Kidney capillary endothelial cell (primary cell): Measurements from ENCODE around the gene C1S.
"Not testable (repeated sequence)": the region's sequence is repeated elsewhere in the genome, so short reads cannot be mapped to it uniquely, and the experiment has no call there.

Experiments used
- DNase-seq: peaks from one replicate; pipeline ENCODE4 v3.0.0-alpha.2; 2018; ENCODE audit warnings: low spot score

The C1S gene

GRCh38 chr12:7046383-7047105 lies 14.0 kb upstream of the C1S start:
- DNase-seq, result no peak

- peak; percentile 8 for DNase-seq
These were observed 13.2 kb upstream of the C1S start for GRCh38 chr12:7047306-7047705.

- not testable (repeated sequence) for DNase-seq
These were observed 11.0 kb upstream of the C1S start for GRCh38 chr12:7049445-7049951.

- not testable (repeated sequence) for DNase-seq
These were observed 10.5 kb upstream of the C1S start for GRCh38 chr12:7049973-7050372.

GRCh38 chr12:7054925-7055324 lies 5.6 kb upstream of the C1S start:
- no peak for DNase-seq

GRCh38 chr12:7055736-7056135 lies 4.8 kb upstream of the C1S start:
- not testable (repeated sequence) for DNase-seq

- no peak for DNase-seq
These were observed 2.2 kb upstream of the C1S start for GRCh38 chr12:7058163-7058845.

GRCh38 chr12:7058850-7059395 lies 1.6 kb upstream of the C1S start:
- DNase-seq, result no peak

GRCh38 chr12:7059780-7060179 lies 738 bp upstream of the C1S start:
- DNase-seq, result no peak

- DNase-seq, result no peak
These were observed 620 bp downstream of the C1S start for GRCh38 chr12:7061138-7061537.

- no peak for DNase-seq
These were observed 1.1 kb downstream of the C1S start for GRCh38 chr12:7061596-7061995.

- DNase-seq, result no peak
These were observed 4.0 kb downstream of the C1S start for GRCh38 chr12:7064516-7064915.

- no peak for DNase-seq
These were observed 4.6 kb downstream of the C1S start for GRCh38 chr12:7065073-7065623.

GRCh38 chr12:7066596-7066995 lies 6.1 kb downstream of the C1S start:
- no peak for DNase-seq

GRCh38 chr12:7067096-7067495 lies 6.6 kb downstream of the C1S start:
- DNase-seq, result no peak

- DNase-seq, result no peak
These were observed 7.9 kb downstream of the C1S start for GRCh38 chr12:7068240-7068993.

- DNase-seq, result no peak
These were observed 8.5 kb downstream of the C1S start for GRCh38 chr12:7068994-7069346.

- DNase-seq, result no peak
These were observed 8.9 kb downstream of the C1S start for GRCh38 chr12:7069386-7069785.

- DNase-seq, result no peak
These were observed 11.5 kb downstream of the C1S start for GRCh38 chr12:7072035-7072434.

GRCh38 chr12:7072554-7072953 lies 12.0 kb downstream of the C1S start:
- DNase-seq, result no peak

- DNase-seq, result no peak
These were observed 13.4 kb downstream of the C1S start for GRCh38 chr12:7073946-7074345.

GRCh38 chr12:7075518-7075917 lies 15.0 kb downstream of the C1S start:
- DNase-seq, result no peak
